Upper lobe of right lung (tissue), 1 donor: ENCODE results near the gene NSDHL. TPM values are rescaled to one million over a fixed set of nuclear protein-coding genes. Genes with fewer than 3 reads are reported as not detected.
A peak's percentile ranks its signal among the peaks of the same experiment; 100 is the strongest.

Source experiments
- ATAC-seq: fragments of 200-7000 bp; cut with Tn5 transposase; one replicate; pipeline ENCODE4 v1.9.1; 2020; ENCODE audit warnings: mild to moderate bottlenecking, moderate library complexity
- DNase-seq: peaks from one replicate; pipeline ENCODE4 v3.0.0-alpha.2; 2020
- H3K27ac ChIP-seq: fragments of 200-600 bp; one replicate; pipeline ENCODE4 v1.8.0; 2022
- H3K27me3 ChIP-seq: fragments of 200-600 bp; one replicate; pipeline ENCODE4 v1.8.0; 2022; ENCODE audit warnings: mild to moderate bottlenecking
- H3K36me3 ChIP-seq: fragments of 200-600 bp; one replicate; pipeline ENCODE4 v1.8.0; 2022
- H3K4me1 ChIP-seq: fragments of 200-600 bp; one replicate; pipeline ENCODE4 v1.8.0; 2022
- H3K4me3 ChIP-seq: fragments of 200-600 bp; one replicate; pipeline ENCODE4 v1.8.0; 2022; ENCODE audit warnings: mild to moderate bottlenecking
- H3K9me3 ChIP-seq: fragments of 200-600 bp; one replicate; pipeline ENCODE4 v1.8.0; 2022
- CTCF ChIP-seq: fragments of 200-600 bp; IDR thresholded peaks from one replicate; pipeline ENCODE4 v1.8.0; 2022; ENCODE audit warnings: antibody characterized with exemption
- intact Hi-C: fragments of 100-400 bp; cut with DNase I; formaldehyde crosslinking; loops from one replicate; pipeline ENCODE4 v1.11.0; 2022
- total RNA-seq: library from RNA; stranded (reverse); fragmentation: NEBNext Ultra II Directional; extraction: Animal tissue kit (Norgen Biotek cat#: 25700); gene quantifications from one replicate; pipeline ENCODE4 v1.2.1, GENCODE V29; 2021
- donor health status: DM: no; HTN: yes; CAD: no; lungs with severe emphysema.

Gene NSDHL
- total RNA-seq, 1 donor from 2014 or later, result 27.0 TPM

GRCh38 chrX:152821145-152821765, 9.6 kb upstream of the NSDHL start:
- Histone ChIP-seq H3K4me3 (no peak overlapping the region), H3K4me1 (no peaks in the 10 kb centered on the region), H3K27ac (no peak overlapping the region), H3K9me3 (no peaks in the 10 kb centered on the region), H3K36me3 (no peaks in the 10 kb centered on the region), H3K27me3 (no peaks in the 10 kb centered on the region)
- DNase-seq (no peak), ATAC-seq (peak; percentile 51)
- TF ChIP-seq CTCF, result peak; percentile 44
- intact Hi-C loops, result no loop called here

- TF ChIP-seq CTCF, result no peak
- H3K27ac ChIP-seq, result no peak overlapping the region
- no peaks in the 10 kb centered on the region for H3K4me1 ChIP-seq
- DNase-seq (no peak), ATAC-seq (no peak)
- H3K36me3 ChIP-seq, result no peaks in the 10 kb centered on the region
- H3K9me3 ChIP-seq, result no peaks in the 10 kb centered on the region
- H3K4me3 ChIP-seq, result no peak overlapping the region
- intact Hi-C loops, result no loop called here
- H3K27me3 ChIP-seq, result no peaks in the 10 kb centered on the region
Measured at GRCh38 chrX:152822383-152823086, 8.3 kb upstream of the NSDHL start.

GRCh38 chrX:152823657-152824056, 7.2 kb upstream of the NSDHL start:
- ATAC-seq, result no peak
- no peak overlapping the region for H3K27ac ChIP-seq
- DNase-seq, result no peak
- H3K27me3 ChIP-seq, result no peaks in the 10 kb centered on the region
- no peak overlapping the region for H3K4me3 ChIP-seq
- intact Hi-C loops, result no loop called here
- TF ChIP-seq CTCF, result no peak
- peaks cover 5% of the 10 kb centered on the region for H3K36me3 ChIP-seq
- H3K4me1 ChIP-seq, result no peaks in the 10 kb centered on the region
- no peaks in the 10 kb centered on the region for H3K9me3 ChIP-seq

GRCh38 chrX:152824841-152825374, 6.0 kb upstream of the NSDHL start:
- Histone ChIP-seq H3K36me3 (peaks cover 5% of the 10 kb centered on the region), H3K27ac (no peak overlapping the region), H3K9me3 (no peaks in the 10 kb centered on the region), H3K4me3 (no peak overlapping the region), H3K27me3 (no peaks in the 10 kb centered on the region), H3K4me1 (no peaks in the 10 kb centered on the region)
- intact Hi-C loops, result no loop called here
- TF ChIP-seq CTCF, result no peak
- DNase-seq (no peak), ATAC-seq (no peak)

- DNase-seq (no peak), ATAC-seq (no peak)
- peaks cover 5% of the 10 kb centered on the region for H3K36me3 ChIP-seq
- peak overlapping the region; percentile 63 for H3K4me3 ChIP-seq
- intact Hi-C loops, result no loop called here
- no peaks in the 10 kb centered on the region for H3K27me3 ChIP-seq
- no peaks in the 10 kb centered on the region for H3K4me1 ChIP-seq
- H3K9me3 ChIP-seq, result no peaks in the 10 kb centered on the region
- no peak for TF ChIP-seq CTCF
- H3K27ac ChIP-seq, result peak overlapping the region; percentile 66
Measured at GRCh38 chrX:152831391-152831790, 528 bp downstream of the NSDHL start.
